GM12878 (cell line): ENCODE data around the gene N4BP2L1. TPM values are rescaled to one million over a fixed set of nuclear protein-coding genes. Genes with fewer than 3 reads are reported as not detected.

ENCODE experiments used
- ATAC-seq: fragments of 200-7000 bp; cut with Tn5 transposase; 3 replicates; pipeline ENCODE4 v1.9.1; 2020; ENCODE audit warnings: mild to moderate bottlenecking, moderate library complexity
- BruUV-seq: library from RNA; stranded (reverse); fragments of 400-500 nt; replicated peaks from 2 replicates; lab custom pipeline; 2021; lab: Mats Ljungman, UMichigan
- CTCF ChIA-PET: fragments of 300-600 bp; sonication (Branson Sonifier 250); formaldehyde crosslinking; extraction: SDS; loops from one replicate; lab custom pipeline; 2021; ENCODE audit warnings: inconsistent platforms; lab: Yijun Ruan, JAX
- POLR2A ChIA-PET: fragments of 350-600 bp; formaldehyde crosslinking; extraction: SDS; loops from one replicate; lab custom pipeline; 2021; ENCODE audit warnings: inconsistent platforms; lab: Charles Lee
- RAD21 ChIA-PET: fragments of 300-600 bp; sonication (Branson Sonifier 250); formaldehyde crosslinking; loops from one replicate; lab custom pipeline; 2023; ENCODE audit warnings: antibody characterized with exemption; ENCODE audit not compliant: unreplicated experiment; lab: Charles Lee
- SMC1A ChIA-PET: fragments of 300-600 bp; sonication (Branson Sonifier 250); formaldehyde crosslinking; loops from one replicate; lab custom pipeline; 2023; ENCODE audit not compliant: unreplicated experiment, uncharacterized antibody; lab: Charles Lee
- DNase-seq: peaks from one replicate; pipeline ENCODE4 v3.0.0-alpha.2; 2011; ENCODE audit warnings: low read depth, low spot score
- FAIRE-seq: peaks from 3 replicates; lab custom pipeline; 2011; peaks lifted over from hg19 to GRCh38; lab: Jason Lieb, UNC
- H2AFZ ChIP-seq: 2 replicates; pipeline ENCODE4 v1.6.0; 2011; ENCODE audit warnings: low read depth, low read length, control low read depth; ENCODE audit not compliant: control insufficient read depth
- H3K27ac ChIP-seq: 2 replicates; pipeline ENCODE4 v1.5.1; 2011; ENCODE audit warnings: control low read depth; ENCODE audit not compliant: control insufficient read depth, insufficient read depth
- H3K27me3 ChIP-seq, 2 experiments: replicated peaks in 1 of 2; 2 replicates each; pipeline versions ENCODE4 v1.6.0 to v1.6.1; 2011; ENCODE audit warnings: low read length in 1 of 2; ENCODE audit not compliant: control insufficient read depth in 2 of 2, insufficient read depth in 2 of 2
- H3K36me3 ChIP-seq, 2 experiments: 2 replicates each; pipeline ENCODE4 v1.5.1; 2011; ENCODE audit warnings: low read length in 1 of 2; ENCODE audit not compliant: control insufficient read depth in 2 of 2, insufficient read depth in 2 of 2
- H3K4me1 ChIP-seq: 2 replicates; pipeline ENCODE4 v1.6.1; 2011; ENCODE audit warnings: mild to moderate bottlenecking, low read length, moderate library complexity, mixed read lengths; ENCODE audit not compliant: control insufficient read depth, insufficient read depth
- H3K4me2 ChIP-seq: 2 replicates; pipeline ENCODE4 v1.6.0; 2011; ENCODE audit warnings: control low read depth; ENCODE audit not compliant: control insufficient read depth, insufficient read depth
- H3K4me3 ChIP-seq: fragments of 200-600 bp; sonication (generic); 2 replicates; pipeline ENCODE4 v1.5.1; 2016
- H3K79me2 ChIP-seq: 2 replicates; pipeline ENCODE4 v1.6.0; 2011; ENCODE audit warnings: low read length; ENCODE audit not compliant: control insufficient read depth, insufficient read depth
- H3K9ac ChIP-seq: 2 replicates; pipeline ENCODE4 v1.8.0; 2011; ENCODE audit warnings: low read length, control low read depth, mixed read lengths; ENCODE audit not compliant: control insufficient read depth, insufficient read depth
- H3K9me3 ChIP-seq: replicated peaks from 3 replicates; pipeline ENCODE4 v1.5.1; 2011; ENCODE audit warnings: mild to moderate bottlenecking, low read length; ENCODE audit not compliant: control insufficient read depth, insufficient read depth
- H4K20me1 ChIP-seq: 2 replicates; pipeline ENCODE4 v1.6.0; 2011; ENCODE audit not compliant: control insufficient read depth, insufficient read depth
- E2F4 ChIP-seq: IDR thresholded peaks from 2 replicates; pipeline ENCODE4 v1.6.1; 2012; ENCODE audit warnings: low read depth, low read length, improper control_type of control experiment
- GATAD2B ChIP-seq: fragments of 450-650 bp; conservative IDR thresholded peaks from 2 replicates; pipeline ENCODE4 v1.6.1; 2017; ENCODE audit warnings: low read depth, mild to moderate bottlenecking, moderate library complexity
- JUNB ChIP-seq: IDR thresholded peaks from 2 replicates; pipeline ENCODE4 v1.6.1; 2016; ENCODE audit warnings: antibody characterized with exemption, mild to moderate bottlenecking
- RB1 ChIP-seq: fragments of 450-650 bp; formaldehyde crosslinking; IDR thresholded peaks from 2 replicates; pipeline ENCODE4 v1.6.1; 2017; ENCODE audit warnings: mild to moderate bottlenecking, borderline replicate concordance
- REST ChIP-seq: IDR thresholded peaks from 2 replicates; pipeline ENCODE4 v1.6.1; 2012; ENCODE audit warnings: mild to moderate bottlenecking, low read depth, low read length
- STAT1 ChIP-seq: fragments of 450-650 bp; conservative IDR thresholded peaks from 2 replicates; pipeline ENCODE4 v1.6.1; 2014; ENCODE audit warnings: antibody characterized with exemption, mild to moderate bottlenecking
- TCF12 ChIP-seq: IDR thresholded peaks from 2 replicates; pipeline ENCODE4 v1.6.1; 2011; ENCODE audit warnings: low read depth, mild to moderate bottlenecking, low read length
- WGBS: methylation state at CpG from one replicate; pipeline ENCODE4 v1.1.6; 2016; ENCODE audit warnings: low lambda C conversion rate; ENCODE audit not compliant: insufficient replicate concordance, insufficient coverage; ENCODE audit errors: missing lambda C conversion rate; 5-methylcytosine and 5-hydroxymethylcytosine counted together
- in situ Hi-C: fragments of 300-500 bp; cut with MboI; formaldehyde crosslinking; loops from 9 replicates; pipeline ENCODE4 v1.14.3; 2018; ENCODE audit warnings: mixed read lengths
- intact Hi-C: fragments of 100-400 bp; cut with micrococcal nuclease; formaldehyde crosslinking; loops from one replicate; pipeline ENCODE4 v1.14.2; 2022; ENCODE audit not compliant: unreplicated experiment
- polyA plus RNA-seq, 11 experiments: library from polyadenylated mRNA; depleted of rRNA in 4 of 11; unstranded in 6 of 11; stranded (reverse) in 5 of 11; fragments of >200 nt; fragmentation: Nextera tagmentation in 4 of 11; fragmentation: Illumina TruSeq in 1 of 11; extraction: Ambion mirVana in 4 of 11; extraction: Trizol in 1 of 11; gene quantifications; 1 replicate in 1 of 11; 2 replicates in 10 of 11; pipeline versions ENCODE4 v1.2.1 to v1.2.3, GENCODE V29; 2011 to 2016; ENCODE audit warnings: inconsistent platforms in 2 of 11, missing spikeins in 2 of 11, low read depth in 1 of 11
- total RNA-seq, 4 experiments: library from RNA; depleted of rRNA in 3 of 4; stranded (reverse); fragments of >200 nt in 3 of 4; fragmentation: Illumina TruSeq in 1 of 4; extraction: Trizol in 1 of 4; gene quantifications; 2 replicates each; pipeline versions ENCODE4 v1.2.1 to v1.2.3, GENCODE V29; 2013 to 2021
- TF ChIP-seq, protein P1 (sequence below): fragments of 450-650 bp; IDR thresholded peaks from 2 replicates; pipeline ENCODE4 v1.6.1; 2017; ENCODE audit warnings: borderline replicate concordance

N4BP2L1 gene
- total and polyA plus RNA-seq, 10 of the 15 experiments (the other 5 are each of a cell fraction or from before 2014, with no cell fraction given), result 3.3 to 42.5 (median 16.2) TPM

- TF ChIP-seq TCF12 (no peak), JUNB (no peak), REST (no peak), STAT1 (no peak), GATAD2B (no peak), RB1 (no peak), E2F4 (no peak)
- TF ChIP-seq, protein P1, sequence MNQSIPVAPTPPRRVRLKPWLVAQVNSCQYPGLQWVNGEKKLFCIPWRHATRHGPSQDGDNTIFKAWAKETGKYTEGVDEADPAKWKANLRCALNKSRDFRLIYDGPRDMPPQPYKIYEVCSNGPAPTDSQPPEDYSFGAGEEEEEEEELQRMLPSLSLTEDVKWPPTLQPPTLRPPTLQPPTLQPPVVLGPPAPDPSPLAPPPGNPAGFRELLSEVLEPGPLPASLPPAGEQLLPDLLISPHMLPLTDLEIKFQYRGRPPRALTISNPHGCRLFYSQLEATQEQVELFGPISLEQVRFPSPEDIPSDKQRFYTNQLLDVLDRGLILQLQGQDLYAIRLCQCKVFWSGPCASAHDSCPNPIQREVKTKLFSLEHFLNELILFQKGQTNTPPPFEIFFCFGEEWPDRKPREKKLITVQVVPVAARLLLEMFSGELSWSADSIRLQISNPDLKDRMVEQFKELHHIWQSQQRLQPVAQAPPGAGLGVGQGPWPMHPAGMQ, result no peak
- in situ Hi-C loops (loop anchor here (25.0 kb wide), 1 partner anchor 1112 kb away; no protein-coding TSS in a partner anchor), intact Hi-C loops (loop anchor here (5.0 to 10.0 kb wide), 2 partner anchors 108 to 780 kb away; partner anchors contain the start of genes BRCA2 and ZAR1L)
- H2AFZ ChIP-seq, result no peak overlapping the region
- H3K4me1 ChIP-seq, result peaks cover 14% of the 10 kb centered on the region
- H3K27me3 ChIP-seq, result no peaks in the 10 kb centered on the region
- peak overlapping the region; percentile 94 for H3K4me3 ChIP-seq
- no peak overlapping the region for H3K27ac ChIP-seq
- ChIA-PET CTCF (interaction anchor here (0.6 to 5.5 kb wide), 5 partner anchors 14 to 176 kb away, joined by 3 to 22 read pairs (median 5); partner anchors contain the start of genes BRCA2 and ZAR1L), POLR2A (interaction anchor here (0.9 to 1.4 kb wide), 3 partner anchors 11 to 114 kb away, joined by 3 to 4 read pairs (median 4); partner anchors contain the start of genes BRCA2 and ZAR1L), RAD21 (interaction anchor here (1.0 to 1.2 kb wide), 3 partner anchors 110 to 114 kb away, joined by 3 to 4 read pairs (median 4); partner anchors contain the start of genes BRCA2, N4BP2L2 and ZAR1L), SMC1A (interaction anchor here (0.9 to 1.4 kb wide), 9 partner anchors 10 to 112 kb away, joined by 3 to 4 read pairs (median 3); partner anchors contain the start of genes BRCA2 and ZAR1L)
- ATAC-seq, result no peak
- 96% methylated on average over 7 of the region's 7 CpGs for WGBS
- H3K9me3 ChIP-seq, result peaks cover 10% of the 10 kb centered on the region
- peak overlapping the region; percentile 95 for H3K4me2 ChIP-seq
- peak overlapping the region; percentile 93; the same call in 1 of the 2 replicates for H3K9ac ChIP-seq
- H3K79me2 ChIP-seq, result peaks cover 58% of the 10 kb centered on the region
- FAIRE-seq, result no peak
- no TSS peak for BruUV-seq
- H3K36me3 ChIP-seq, result peaks cover 0 to 11% of the 10 kb centered on the region in 2 experiments; a peak in 1 of 4 replicates
- DNase-seq, result no peak
- no peaks in the 10 kb centered on the region for H4K20me1 ChIP-seq
These were observed 2.8 kb downstream of the N4BP2L1 start for GRCh38 chr13:32425158-32425557.
